NOMO-1 (cell line): ENCODE data around the gene GJA4.

ENCODE experiments used
- DNase-seq, 2 experiments: peaks; one replicate each; lab custom pipeline; 2025; ENCODE audit not compliant: unreplicated experiment in 2 of 2; lab: John Stamatoyannopoulos, UW

GJA4 gene

DNA sequence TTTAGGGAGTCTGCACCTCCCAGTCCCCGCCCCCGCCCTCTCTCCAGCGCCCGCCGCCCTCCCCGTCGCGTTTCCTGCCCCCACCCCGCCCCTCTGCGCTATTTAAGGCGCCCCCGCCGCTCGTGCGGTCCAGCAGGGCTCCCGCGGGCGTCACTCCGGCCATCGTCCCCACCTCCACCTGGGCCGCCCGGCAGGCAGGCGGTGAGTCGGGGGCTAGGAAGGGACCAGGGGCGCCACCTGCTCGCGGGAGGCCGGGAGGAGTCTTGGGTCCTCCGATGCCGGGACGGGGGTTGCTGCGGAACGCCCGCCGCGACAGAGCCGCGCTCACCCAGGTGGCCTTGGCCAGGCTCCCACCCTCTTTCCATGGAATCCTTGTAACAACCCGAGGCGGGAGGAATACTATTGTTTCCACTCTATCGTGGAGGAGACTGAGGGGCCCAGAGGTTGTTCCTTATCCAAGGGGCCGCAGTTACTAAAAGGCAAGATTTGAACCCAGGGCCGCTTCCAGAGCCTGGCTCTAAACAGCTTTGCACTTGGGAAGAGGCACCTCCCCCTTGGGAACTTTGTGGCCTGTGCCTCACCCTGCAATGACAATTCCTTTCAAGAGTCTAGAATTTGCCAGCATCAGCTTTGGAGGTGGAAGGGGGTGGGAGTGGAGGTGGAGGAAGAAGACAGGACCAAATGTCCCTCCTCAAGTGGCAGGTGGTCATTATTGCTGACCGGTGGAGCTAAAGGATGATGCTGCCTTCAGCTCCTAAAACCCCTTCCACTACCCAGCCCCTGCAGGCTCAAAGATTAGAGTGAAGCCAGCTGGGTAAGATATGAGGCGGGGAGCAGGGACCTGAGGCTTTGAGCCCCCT lies at the start of gene GJA4:
Gene GJA4 (plus strand): TSS at position 132 of the 860 bp plus-strand sequence. CDS start 1,215 bp downstream, outside the sequence.
- no peak for DNase-seq

GRCh38 chr1:34743775-34744174 lies 49.0 kb upstream of the GJA4 start:
- DNase-seq, result no peak

DNA sequence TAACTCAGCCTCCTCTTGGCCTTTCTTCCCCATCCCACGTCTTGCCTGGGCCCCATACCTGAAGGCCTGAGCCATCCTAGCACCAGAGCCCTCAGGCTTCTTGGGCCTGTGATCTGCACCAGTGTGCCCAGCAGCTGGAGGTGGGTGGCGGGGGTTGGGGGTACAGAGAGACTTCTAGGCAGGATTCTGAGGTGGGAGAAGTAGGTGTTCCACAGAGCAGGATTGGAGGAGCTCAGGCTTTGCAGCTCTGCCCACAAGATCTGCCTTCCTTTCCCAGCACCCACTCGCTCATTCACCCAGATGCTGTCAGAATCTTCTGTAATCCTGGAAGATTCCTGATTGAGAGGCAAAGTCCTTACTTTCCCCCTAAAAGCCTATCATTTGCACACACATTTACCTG lies 47.9 kb upstream of the GJA4 start:
- DNase-seq, result no peak

DNA sequence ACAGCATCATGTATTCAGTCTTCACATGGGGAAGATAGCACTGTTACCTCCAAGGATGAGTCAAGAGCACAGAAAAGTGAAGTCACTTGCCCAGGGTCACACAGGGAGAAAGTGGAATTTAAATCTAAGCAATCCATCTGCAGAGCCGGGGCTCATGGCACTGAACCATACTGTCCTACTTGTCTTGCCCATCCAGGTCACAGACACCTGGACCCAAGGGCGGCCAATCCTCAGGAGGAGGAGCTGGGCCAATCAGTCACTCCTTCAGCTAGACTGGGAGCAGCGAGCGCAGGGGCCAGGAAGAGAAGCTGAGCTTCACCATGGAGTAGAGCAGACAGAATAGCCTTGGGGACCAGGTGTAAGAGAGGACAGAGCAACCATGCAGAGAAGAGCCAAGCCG lies 47.1 kb upstream of the GJA4 start:
- DNase-seq, result no peak

GRCh38 chr1:34746101-34746500 lies 46.7 kb upstream of the GJA4 start:
- DNase-seq, result no peak

GRCh38 chr1:34746785-34747637 lies 45.8 kb upstream of the GJA4 start:
- no peak for DNase-seq

GRCh38 chr1:34747638-34747941 lies 45.2 kb upstream of the GJA4 start:
- DNase-seq, result no peak

DNA sequence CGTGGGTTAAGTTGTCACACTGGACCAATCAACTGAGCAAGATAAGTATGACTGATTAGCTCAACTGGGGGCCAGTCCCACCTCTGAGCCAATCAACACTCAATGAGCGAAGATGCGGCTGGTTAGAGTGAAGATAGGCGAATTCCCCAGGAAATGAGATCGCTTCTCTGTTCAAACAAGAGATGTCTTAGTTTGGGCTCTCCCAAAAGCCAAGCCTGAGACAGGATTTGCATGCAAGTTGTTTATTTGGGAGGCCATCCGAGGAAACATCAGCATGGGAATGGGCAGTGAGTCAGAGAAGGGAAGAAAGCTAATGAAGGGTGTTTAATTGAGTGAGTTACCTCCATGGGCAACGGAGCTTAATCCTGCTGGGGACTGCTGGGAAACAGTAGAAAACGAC lies 42.8 kb upstream of the GJA4 start:
- DNase-seq, result no peak

- no peak for DNase-seq
Measured at GRCh38 chr1:34750610-34751009, 42.2 kb upstream of the GJA4 start.

DNA sequence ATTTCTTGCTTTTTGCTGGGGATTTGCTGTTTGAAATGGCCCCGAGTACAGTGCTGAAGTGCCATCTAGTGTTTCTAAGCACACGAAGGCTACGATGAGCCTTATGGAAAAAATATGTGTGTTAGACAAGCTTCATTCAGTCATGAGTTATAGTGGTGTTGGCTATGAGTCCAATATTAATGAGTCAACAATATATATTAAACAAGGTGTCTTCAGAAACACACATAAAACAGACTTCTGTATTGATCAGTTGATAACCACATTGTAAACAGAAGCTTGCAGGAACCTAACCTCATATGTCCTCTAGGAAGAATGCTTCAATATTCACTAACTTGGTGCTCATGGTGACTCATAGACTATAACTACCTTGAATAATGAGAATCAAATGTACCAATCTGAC lies 39.6 kb upstream of the GJA4 start:
- DNase-seq, result no peak

GRCh38 chr1:34754964-34755637 lies 37.7 kb upstream of the GJA4 start, which contains the start of gene GJB5:
GJB5 (plus strand) TSS chr1:34755047; CDS start chr1:34757331, 2,284 bp downstream.
- no peak for DNase-seq

DNA sequence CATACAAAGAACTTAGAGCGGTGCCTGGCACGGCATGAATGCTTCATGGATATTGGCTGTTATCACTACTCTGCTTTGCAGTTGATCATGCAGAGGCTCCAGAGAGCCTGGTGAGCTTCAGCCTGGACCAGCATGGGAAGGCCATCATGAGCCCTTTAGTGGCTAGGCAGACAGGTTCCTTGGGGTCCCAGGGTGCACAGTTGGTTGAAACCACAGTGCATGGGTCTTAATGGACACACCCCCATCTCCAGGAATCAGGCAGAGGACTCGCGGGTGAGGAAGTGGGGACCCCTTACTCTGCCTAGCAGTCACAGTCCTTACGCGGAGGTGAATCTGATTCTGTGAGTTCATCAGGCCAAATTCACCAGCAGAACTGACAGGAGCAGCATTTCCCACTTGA lies 36.8 kb upstream of the GJA4 start:
- no peak for DNase-seq

DNA sequence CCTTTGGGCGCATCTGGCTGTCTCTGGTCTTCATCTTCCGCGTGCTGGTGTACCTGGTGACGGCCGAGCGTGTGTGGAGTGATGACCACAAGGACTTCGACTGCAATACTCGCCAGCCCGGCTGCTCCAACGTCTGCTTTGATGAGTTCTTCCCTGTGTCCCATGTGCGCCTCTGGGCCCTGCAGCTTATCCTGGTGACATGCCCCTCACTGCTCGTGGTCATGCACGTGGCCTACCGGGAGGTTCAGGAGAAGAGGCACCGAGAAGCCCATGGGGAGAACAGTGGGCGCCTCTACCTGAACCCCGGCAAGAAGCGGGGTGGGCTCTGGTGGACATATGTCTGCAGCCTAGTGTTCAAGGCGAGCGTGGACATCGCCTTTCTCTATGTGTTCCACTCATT lies 35.4 kb upstream of the GJA4 start:
- no peak for DNase-seq

DNA sequence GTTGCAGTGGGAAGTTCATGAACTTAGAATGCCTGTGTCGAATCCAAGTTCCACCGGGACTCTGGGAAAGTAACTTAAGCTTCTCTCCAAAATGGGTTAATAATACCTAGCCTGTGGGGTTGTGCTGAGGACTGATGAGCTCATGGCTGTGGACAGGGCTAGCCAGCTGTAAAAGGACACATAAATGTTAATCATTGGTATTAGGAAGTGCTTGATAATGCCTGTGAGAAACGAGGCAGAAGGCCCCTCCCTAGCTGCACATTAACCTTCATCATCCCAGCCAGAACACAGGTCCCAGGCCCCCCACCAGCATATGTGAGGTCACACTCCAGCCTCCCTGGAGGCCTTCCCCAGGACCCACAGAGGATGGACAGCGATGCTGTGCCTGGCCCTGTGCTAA lies 34.0 kb upstream of the GJA4 start:
- no peak for DNase-seq

GRCh38 chr1:34759503-34760357 lies 33.1 kb upstream of the GJA4 start, which contains the start of gene GJB4:
GJB4 (plus strand) TSS chr1:34759740; CDS start chr1:34761255, 1,515 bp downstream.
- no peak for DNase-seq

- DNase-seq, result no peak
Measured at GRCh38 chr1:34761176-34761761, 31.5 kb upstream of the GJA4 start.

- DNase-seq, result no peak
Measured at GRCh38 chr1:34761776-34762307, 31.0 kb upstream of the GJA4 start.

- no peak for DNase-seq
Measured at GRCh38 chr1:34762474-34763141, 30.2 kb upstream of the GJA4 start.

DNA sequence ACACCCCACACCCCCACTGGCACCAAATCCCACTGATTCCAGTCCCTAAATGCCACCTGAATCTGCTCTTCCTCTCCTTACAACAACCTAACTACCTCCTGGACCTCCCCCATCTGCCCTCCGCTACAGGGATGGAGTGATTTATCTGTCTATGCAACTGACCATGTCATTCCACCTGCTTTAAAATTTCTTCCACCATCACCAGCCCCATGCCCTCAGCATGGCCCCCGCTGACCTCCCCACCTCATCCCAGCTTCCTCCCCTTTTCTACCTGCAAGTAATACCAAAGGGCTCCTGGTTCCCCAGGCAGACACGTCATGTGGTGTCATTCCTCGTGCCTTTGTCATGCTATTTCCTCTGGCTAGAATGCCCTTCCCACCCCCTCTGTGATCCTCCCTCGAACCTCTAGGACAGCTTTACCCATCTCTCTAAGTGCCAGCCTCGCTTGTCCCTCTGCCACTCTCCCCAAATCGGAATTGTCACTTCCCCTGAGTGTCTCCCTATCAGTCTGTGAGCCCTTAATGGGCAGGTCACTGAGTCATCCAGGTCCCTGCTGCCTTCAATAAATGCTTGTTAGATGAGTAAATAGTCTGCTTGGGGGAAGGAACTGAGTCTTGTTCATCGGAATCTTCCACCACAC lies 29.5 kb upstream of the GJA4 start:
- DNase-seq, result no peak
